Lower lobe of right lung (tissue), 2 donors: ENCODE measurements around the gene ADGRD2. TPM values are rescaled to one million over a fixed set of nuclear protein-coding genes. Genes with fewer than 3 reads are reported as not detected.

ENCODE experiments used
- ATAC-seq, 2 donors: fragments of 200-7000 bp; cut with Tn5 transposase; one replicate each; pipeline ENCODE4 v1.9.1; 2020 to 2022; ENCODE audit warnings: mild to moderate bottlenecking in 2 of 2, moderate library complexity in 2 of 2
- DNase-seq: peaks from one replicate; pipeline ENCODE4 v3.0.0-alpha.2; 2020
- H3K27ac ChIP-seq: fragments of 200-600 bp; one replicate; pipeline ENCODE4 v1.8.0; 2022
- H3K27me3 ChIP-seq: fragments of 200-600 bp; one replicate; pipeline ENCODE4 v1.8.0; 2022; ENCODE audit warnings: low read depth
- H3K36me3 ChIP-seq: fragments of 200-600 bp; one replicate; pipeline ENCODE4 v1.8.0; 2022; ENCODE audit warnings: mild to moderate bottlenecking
- H3K4me1 ChIP-seq: fragments of 200-600 bp; one replicate; pipeline ENCODE4 v1.8.0; 2022
- H3K4me3 ChIP-seq: fragments of 200-600 bp; one replicate; pipeline ENCODE4 v1.8.0; 2022; ENCODE audit warnings: mild to moderate bottlenecking
- H3K9me3 ChIP-seq: fragments of 200-600 bp; one replicate; pipeline ENCODE4 v1.8.0; 2022
- intact Hi-C: fragments of 100-400 bp; cut with DNase I; formaldehyde crosslinking; loops from one replicate; pipeline ENCODE4 v1.11.0; 2022
- total RNA-seq: library from RNA; stranded (reverse); fragmentation: NEBNext Ultra II Directional; extraction: Animal tissue kit (Norgen Biotek cat#: 25700); gene quantifications from one replicate; pipeline ENCODE4 v1.2.1, GENCODE V29; 2021
- TF ChIP-seq, protein P1 (sequence below): fragments of 200-600 bp; IDR thresholded peaks from one replicate; pipeline ENCODE4 v1.8.0; 2022; ENCODE audit warnings: antibody characterized with exemption, mild to moderate bottlenecking
- donor health status: DM: no; HTN: yes; CAD: no; lungs with severe emphysema.

The ADGRD2 gene
- total RNA-seq, 1 donor from 2014 or later: not detected

- Histone ChIP-seq H3K4me1 (no peaks in the 10 kb centered on the region), H3K27ac (no peak overlapping the region), H3K27me3 (peaks cover 37% of the 10 kb centered on the region), H3K36me3 (no peaks in the 10 kb centered on the region), H3K9me3 (no peaks in the 10 kb centered on the region), H3K4me3 (no peak overlapping the region)
- TF ChIP-seq, protein P1, sequence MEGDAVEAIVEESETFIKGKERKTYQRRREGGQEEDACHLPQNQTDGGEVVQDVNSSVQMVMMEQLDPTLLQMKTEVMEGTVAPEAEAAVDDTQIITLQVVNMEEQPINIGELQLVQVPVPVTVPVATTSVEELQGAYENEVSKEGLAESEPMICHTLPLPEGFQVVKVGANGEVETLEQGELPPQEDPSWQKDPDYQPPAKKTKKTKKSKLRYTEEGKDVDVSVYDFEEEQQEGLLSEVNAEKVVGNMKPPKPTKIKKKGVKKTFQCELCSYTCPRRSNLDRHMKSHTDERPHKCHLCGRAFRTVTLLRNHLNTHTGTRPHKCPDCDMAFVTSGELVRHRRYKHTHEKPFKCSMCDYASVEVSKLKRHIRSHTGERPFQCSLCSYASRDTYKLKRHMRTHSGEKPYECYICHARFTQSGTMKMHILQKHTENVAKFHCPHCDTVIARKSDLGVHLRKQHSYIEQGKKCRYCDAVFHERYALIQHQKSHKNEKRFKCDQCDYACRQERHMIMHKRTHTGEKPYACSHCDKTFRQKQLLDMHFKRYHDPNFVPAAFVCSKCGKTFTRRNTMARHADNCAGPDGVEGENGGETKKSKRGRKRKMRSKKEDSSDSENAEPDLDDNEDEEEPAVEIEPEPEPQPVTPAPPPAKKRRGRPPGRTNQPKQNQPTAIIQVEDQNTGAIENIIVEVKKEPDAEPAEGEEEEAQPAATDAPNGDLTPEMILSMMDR: no peak
- ATAC-seq (no peak), DNase-seq (no peak)
- intact Hi-C loops: no loop called here
These were observed 22.5 kb downstream of the ADGRD2 start for GRCh38 chr9:124472770-124473169.

- ATAC-seq (no peak), DNase-seq (no peak)
- no peak overlapping the region for H3K27ac ChIP-seq
- intact Hi-C loops: no loop called here
- no peaks in the 10 kb centered on the region for H3K4me1 ChIP-seq
- TF ChIP-seq, protein P1: no peak
- no peaks in the 10 kb centered on the region for H3K9me3 ChIP-seq
- H3K4me3 ChIP-seq: no peak overlapping the region
- H3K36me3 ChIP-seq: no peaks in the 10 kb centered on the region
- H3K27me3 ChIP-seq: peaks cover 42% of the 10 kb centered on the region
These were observed 23.1 kb downstream of the ADGRD2 start for GRCh38 chr9:124473310-124473709.

DNA sequence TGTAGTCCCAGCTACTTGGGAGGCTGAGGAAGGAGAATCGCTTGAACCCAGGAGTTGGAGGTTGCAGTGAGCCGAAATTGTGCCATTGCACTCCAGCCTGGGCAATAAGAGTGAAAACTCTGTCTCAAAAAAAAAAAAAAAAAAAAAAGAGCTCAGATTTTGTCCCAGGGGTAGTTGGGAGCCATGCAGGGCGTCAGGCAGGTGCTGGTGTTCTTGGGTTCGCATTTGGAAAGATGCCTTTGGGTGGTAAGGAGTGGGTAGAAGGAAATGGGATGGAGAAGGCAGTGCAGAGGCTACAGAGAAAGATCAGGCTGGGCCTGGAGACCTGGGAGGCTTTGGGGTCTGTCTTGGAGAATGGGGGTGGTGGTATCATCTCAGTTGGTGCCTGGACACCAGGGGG lies 23.9 kb downstream of the ADGRD2 start:
- DNase-seq (no peak), ATAC-seq (no peak)
- H3K36me3 ChIP-seq: no peaks in the 10 kb centered on the region
- intact Hi-C loops: no loop called here
- H3K27me3 ChIP-seq: peaks cover 50% of the 10 kb centered on the region
- TF ChIP-seq, protein P1: no peak
- H3K4me1 ChIP-seq: no peaks in the 10 kb centered on the region
- H3K27ac ChIP-seq: no peak overlapping the region
- H3K9me3 ChIP-seq: no peaks in the 10 kb centered on the region
- no peak overlapping the region for H3K4me3 ChIP-seq

- Histone ChIP-seq H3K36me3 (no peaks in the 10 kb centered on the region), H3K4me1 (no peaks in the 10 kb centered on the region), H3K4me3 (no peak overlapping the region), H3K27me3 (peaks cover 62% of the 10 kb centered on the region), H3K27ac (no peak overlapping the region), H3K9me3 (no peaks in the 10 kb centered on the region)
- TF ChIP-seq, protein P1: no peak
- ATAC-seq (no peak), DNase-seq (no peak)
- intact Hi-C loops: no loop called here
These were observed 25.1 kb downstream of the ADGRD2 start for GRCh38 chr9:124475158-124475867.

GRCh38 chr9:124475868-124476690 lies 25.8 kb downstream of the ADGRD2 start:
- no peak for DNase-seq
- peaks cover 66% of the 10 kb centered on the region for H3K27me3 ChIP-seq
- no peak overlapping the region for H3K4me3 ChIP-seq
- intact Hi-C loops: no loop called here
- no peaks in the 10 kb centered on the region for H3K4me1 ChIP-seq
- TF ChIP-seq, protein P1: no peak
- H3K27ac ChIP-seq: no peak overlapping the region
- H3K36me3 ChIP-seq: no peaks in the 10 kb centered on the region
- no peaks in the 10 kb centered on the region for H3K9me3 ChIP-seq
- ATAC-seq: no peak
